DOHH2 (cell line): ENCODE results near the gene KNDC1.

Source experiments
- H3F3A ChIP-seq: fragments of 200-600 bp; sonication (generic), shearing (Covaris generic); 2 replicates; pipeline ENCODE4 v1.6.0; 2016; ENCODE audit warnings: antibody characterized with exemption, mild to moderate bottlenecking; ENCODE audit not compliant: control insufficient read depth, insufficient read depth
- H3K27ac ChIP-seq: fragments of 200-600 bp; sonication (generic); 2 replicates; pipeline ENCODE4 v1.5.1; 2014; ENCODE audit warnings: low read depth, mild to moderate bottlenecking, low read length, moderate library complexity
- H3K27me3 ChIP-seq: fragments of 200-600 bp; sonication (generic); 2 replicates; pipeline ENCODE4 v1.6.1; 2014; ENCODE audit warnings: mild to moderate bottlenecking, low read length, mixed read lengths; ENCODE audit not compliant: control insufficient read depth
- H3K36me3 ChIP-seq: fragments of 200-600 bp; sonication (generic); 2 replicates; pipeline ENCODE4 v1.6.1; 2014; ENCODE audit warnings: mild to moderate bottlenecking, low read length, moderate library complexity, mixed read lengths; ENCODE audit not compliant: control insufficient read depth
- H3K4me1 ChIP-seq: fragments of 200-600 bp; sonication (generic); 2 replicates; pipeline ENCODE4 v1.6.1; 2014; ENCODE audit warnings: mild to moderate bottlenecking, low read length, mixed read lengths; ENCODE audit not compliant: control insufficient read depth
- H3K4me2 ChIP-seq: fragments of 200-600 bp; sonication (generic); 2 replicates; pipeline ENCODE4 v1.6.0; 2014; ENCODE audit warnings: mild to moderate bottlenecking, low read length, moderate library complexity
- H3K4me3 ChIP-seq: fragments of 200-600 bp; sonication (generic); 2 replicates; pipeline ENCODE4 v1.5.1; 2014; ENCODE audit warnings: mild to moderate bottlenecking, low read length, mixed read lengths
- H3K79me2 ChIP-seq: fragments of 200-600 bp; sonication (generic); 2 replicates; pipeline ENCODE4 v1.6.1; 2014; ENCODE audit warnings: mild to moderate bottlenecking, low read length, mixed read lengths; ENCODE audit not compliant: control insufficient read depth
- H3K9me2 ChIP-seq: fragments of 200-600 bp; sonication (generic); replicated peaks from 2 replicates; pipeline ENCODE4 v1.6.1; 2014; ENCODE audit warnings: mild to moderate bottlenecking, low read length, mixed read lengths; ENCODE audit not compliant: control insufficient read depth
- H3K9me3 ChIP-seq: fragments of 200-600 bp; sonication (generic); 2 replicates; pipeline ENCODE4 v1.6.1; 2014; ENCODE audit warnings: antibody characterized with exemption, low read length, mixed read lengths; ENCODE audit not compliant: control insufficient read depth, insufficient read depth
- H4K20me1 ChIP-seq: fragments of 200-600 bp; sonication (generic); 2 replicates; pipeline ENCODE4 v1.6.0; 2014; ENCODE audit warnings: low read depth, mild to moderate bottlenecking, antibody characterized with exemption, low read length, moderate library complexity; ENCODE audit not compliant: control insufficient read depth, insufficient read depth
- EZH2phosphoT487 ChIP-seq: fragments of 200-600 bp; sonication (generic); IDR thresholded peaks from 2 replicates; pipeline ENCODE4 v1.6.1; 2017; ENCODE audit warnings: borderline replicate concordance, mild to moderate bottlenecking, antibody characterized with exemption, low read length, moderate library complexity, mixed read lengths
- TF ChIP-seq, protein P1 (sequence below): fragments of 200-600 bp; sonication (generic); IDR thresholded peaks from one replicate; pipeline ENCODE4 v1.5.1; 2014; ENCODE audit warnings: antibody characterized with exemption, mild to moderate bottlenecking, low read depth, low read length; ENCODE audit not compliant: poor library complexity, severe bottlenecking

KNDC1 gene

DNA sequence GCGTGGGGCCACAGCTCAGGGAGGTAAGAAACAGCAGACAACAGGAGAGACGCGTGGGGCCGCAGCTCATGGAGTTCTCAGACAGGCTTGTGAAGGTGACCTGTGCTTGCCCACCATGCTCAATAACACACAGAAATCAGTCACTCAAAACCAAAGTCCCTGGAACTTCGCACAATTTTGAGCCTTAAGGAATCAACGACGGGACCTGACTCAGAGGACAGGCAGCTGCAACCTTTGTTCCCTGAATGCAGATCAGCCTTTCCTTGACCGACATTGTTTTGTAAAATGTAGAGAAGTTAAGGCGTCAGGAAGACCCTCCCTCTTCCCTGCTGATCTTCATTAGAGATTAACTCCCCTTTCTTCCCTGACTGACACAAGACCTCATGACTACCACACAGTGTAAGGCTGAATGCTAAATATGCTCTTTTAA, 8.5 kb upstream of the KNDC1 start:
- Histone ChIP-seq H3K4me2 (no peak overlapping the region), H3K36me3 (no peaks in the 10 kb centered on the region), H3K4me1 (no peaks in the 10 kb centered on the region), H3K27me3 (no peaks in the 10 kb centered on the region), H3K79me2 (no peaks in the 10 kb centered on the region), H3K9me2 (no peaks in the 10 kb centered on the region), H3K27ac (no peak overlapping the region), H3K9me3 (no peaks in the 10 kb centered on the region), H3F3A (no peaks in the 10 kb centered on the region), H4K20me1 (no peaks in the 10 kb centered on the region), H3K4me3 (no peak overlapping the region)
- TF ChIP-seq EZH2phosphoT487, result no peak
- TF ChIP-seq, protein P1, sequence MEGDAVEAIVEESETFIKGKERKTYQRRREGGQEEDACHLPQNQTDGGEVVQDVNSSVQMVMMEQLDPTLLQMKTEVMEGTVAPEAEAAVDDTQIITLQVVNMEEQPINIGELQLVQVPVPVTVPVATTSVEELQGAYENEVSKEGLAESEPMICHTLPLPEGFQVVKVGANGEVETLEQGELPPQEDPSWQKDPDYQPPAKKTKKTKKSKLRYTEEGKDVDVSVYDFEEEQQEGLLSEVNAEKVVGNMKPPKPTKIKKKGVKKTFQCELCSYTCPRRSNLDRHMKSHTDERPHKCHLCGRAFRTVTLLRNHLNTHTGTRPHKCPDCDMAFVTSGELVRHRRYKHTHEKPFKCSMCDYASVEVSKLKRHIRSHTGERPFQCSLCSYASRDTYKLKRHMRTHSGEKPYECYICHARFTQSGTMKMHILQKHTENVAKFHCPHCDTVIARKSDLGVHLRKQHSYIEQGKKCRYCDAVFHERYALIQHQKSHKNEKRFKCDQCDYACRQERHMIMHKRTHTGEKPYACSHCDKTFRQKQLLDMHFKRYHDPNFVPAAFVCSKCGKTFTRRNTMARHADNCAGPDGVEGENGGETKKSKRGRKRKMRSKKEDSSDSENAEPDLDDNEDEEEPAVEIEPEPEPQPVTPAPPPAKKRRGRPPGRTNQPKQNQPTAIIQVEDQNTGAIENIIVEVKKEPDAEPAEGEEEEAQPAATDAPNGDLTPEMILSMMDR, result no peak

DNA sequence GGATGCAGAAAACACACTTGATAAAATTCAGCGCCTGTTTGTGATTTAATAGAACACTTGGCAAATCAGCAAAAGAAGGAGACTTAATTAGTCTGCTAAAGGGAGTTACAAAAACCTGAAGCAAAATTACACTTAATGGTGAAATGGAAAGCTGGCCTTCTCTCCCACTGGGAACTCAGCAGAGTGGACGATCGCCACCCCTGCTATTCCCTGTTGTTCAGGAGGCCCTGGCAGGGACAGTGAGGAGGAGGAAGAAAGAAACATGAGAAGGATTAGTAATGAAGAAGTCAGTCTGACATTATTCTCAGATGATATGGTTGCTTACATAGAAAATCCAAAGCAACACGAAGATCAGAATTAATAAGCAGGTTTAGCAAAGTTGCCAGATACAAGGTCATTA, 5.6 kb upstream of the KNDC1 start:
- no peak overlapping the region for H3K4me2 ChIP-seq
- H3K4me3 ChIP-seq, result no peak overlapping the region
- H3K9me3 ChIP-seq, result no peaks in the 10 kb centered on the region
- H3K27me3 ChIP-seq, result no peaks in the 10 kb centered on the region
- H3F3A ChIP-seq, result no peaks in the 10 kb centered on the region
- H3K4me1 ChIP-seq, result no peaks in the 10 kb centered on the region
- no peak overlapping the region for H3K27ac ChIP-seq
- H3K79me2 ChIP-seq, result no peaks in the 10 kb centered on the region
- H3K9me2 ChIP-seq, result no peaks in the 10 kb centered on the region
- H3K36me3 ChIP-seq, result no peaks in the 10 kb centered on the region
- TF ChIP-seq, protein P1, result no peak
- no peak for TF ChIP-seq EZH2phosphoT487
- H4K20me1 ChIP-seq, result no peaks in the 10 kb centered on the region

DNA sequence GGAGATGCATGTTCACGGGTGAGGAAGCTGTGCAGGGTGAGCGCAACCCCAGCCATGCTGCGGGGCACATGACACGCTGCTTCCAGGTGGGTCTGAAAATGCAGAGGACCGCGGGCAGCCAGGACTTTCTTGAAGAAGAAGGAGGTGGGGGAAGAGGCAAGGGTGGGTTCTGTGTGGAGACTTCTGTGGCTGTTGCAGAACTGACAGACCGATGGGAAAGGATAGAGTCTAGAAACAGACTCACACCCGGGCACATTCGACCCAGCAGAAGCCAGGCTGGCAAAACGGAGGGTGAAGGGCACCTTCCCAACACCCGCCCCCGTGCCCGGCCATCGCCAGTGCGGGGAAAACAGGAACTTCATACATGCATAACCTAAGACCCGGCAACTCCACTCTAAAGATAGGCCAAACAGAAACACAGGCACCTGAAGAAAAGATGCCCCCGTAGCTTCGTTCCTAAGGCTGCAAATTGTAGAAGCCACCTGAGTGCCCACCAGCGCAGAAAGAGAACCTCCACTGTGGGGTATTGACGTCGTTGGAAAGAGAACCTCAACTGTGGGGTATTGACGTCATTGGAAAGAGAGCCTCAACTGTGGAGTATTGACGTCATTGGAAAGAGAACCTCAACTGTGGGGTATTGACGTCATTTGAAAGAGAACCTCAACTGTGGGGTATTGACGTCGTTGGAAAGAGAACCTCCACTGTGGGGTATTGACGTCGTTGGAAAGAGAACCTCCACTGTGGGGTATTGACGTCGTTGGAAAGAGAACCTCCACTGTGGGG, 4.8 kb upstream of the KNDC1 start:
- no peak for TF ChIP-seq EZH2phosphoT487
- TF ChIP-seq, protein P1, result no peak
- no peak overlapping the region for H3K27ac ChIP-seq
- no peaks in the 10 kb centered on the region for H3K9me3 ChIP-seq
- no peaks in the 10 kb centered on the region for H3K4me1 ChIP-seq
- no peak overlapping the region for H3K4me2 ChIP-seq
- no peaks in the 10 kb centered on the region for H3K9me2 ChIP-seq
- H3F3A ChIP-seq, result no peaks in the 10 kb centered on the region
- no peak overlapping the region for H3K4me3 ChIP-seq
- no peaks in the 10 kb centered on the region for H3K27me3 ChIP-seq
- H3K36me3 ChIP-seq, result no peaks in the 10 kb centered on the region
- H4K20me1 ChIP-seq, result no peaks in the 10 kb centered on the region
- no peaks in the 10 kb centered on the region for H3K79me2 ChIP-seq
